ENCODE measurements around the gene XIRP2. TPM values are rescaled to one million over a fixed set of nuclear protein-coding genes. Genes with fewer than 3 reads are reported as not detected.

The XIRP2 gene
- total and polyA plus RNA-seq, 10 of the 15 experiments (the other 5 are each of a cell fraction or from before 2014, with no cell fraction given), result 0.03 TPM; not detected in 9

DNA sequence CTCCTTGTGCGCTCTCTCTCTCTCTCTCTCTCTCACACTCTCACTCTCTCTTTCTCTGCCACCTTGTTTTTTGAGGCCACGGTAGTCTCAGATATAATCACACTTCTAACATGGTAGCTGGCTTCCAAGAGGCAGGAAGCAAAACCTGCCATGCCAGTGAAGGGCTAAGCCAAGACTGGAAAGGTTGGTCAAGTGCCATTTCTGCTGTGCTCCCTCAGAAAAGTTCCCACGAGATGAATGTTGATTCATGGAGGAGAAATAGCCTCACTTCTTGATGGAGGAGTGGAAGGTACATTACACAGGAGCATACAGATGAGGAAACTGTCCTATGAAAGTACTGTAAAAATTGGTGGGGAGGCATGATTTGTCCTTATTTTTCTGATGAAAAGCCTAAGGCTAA, 237.9 kb downstream of the XIRP2 start:
- RAD21 ChIA-PET (ENCODE audit: unreplicated experiment), result no interaction called here
- H3K4me1 ChIP-seq (ENCODE audit: control insufficient read depth, insufficient read depth, low read length), result no peaks in the 10 kb centered on the region
- 23% methylated on average over 3 of the region's 3 CpGs for WGBS (ENCODE audit: insufficient coverage, insufficient replicate concordance, low lambda C conversion rate, missing lambda C conversion rate)
- TF ChIP-seq BHLHE40 (IDR thresholded peaks at IDR 0.05; ENCODE audit: borderline replicate concordance in 1 of 2, low read depth in 2 of 2, low read length in 1 of 2) (no peak), RCOR1 (conservative IDR thresholded peaks at IDR 0.05; ENCODE audit: low read depth, low read length) (no peak), IKZF1 (conservative IDR thresholded peaks at IDR 0.05) (no peak)
- TF ChIP-seq, protein P1, sequence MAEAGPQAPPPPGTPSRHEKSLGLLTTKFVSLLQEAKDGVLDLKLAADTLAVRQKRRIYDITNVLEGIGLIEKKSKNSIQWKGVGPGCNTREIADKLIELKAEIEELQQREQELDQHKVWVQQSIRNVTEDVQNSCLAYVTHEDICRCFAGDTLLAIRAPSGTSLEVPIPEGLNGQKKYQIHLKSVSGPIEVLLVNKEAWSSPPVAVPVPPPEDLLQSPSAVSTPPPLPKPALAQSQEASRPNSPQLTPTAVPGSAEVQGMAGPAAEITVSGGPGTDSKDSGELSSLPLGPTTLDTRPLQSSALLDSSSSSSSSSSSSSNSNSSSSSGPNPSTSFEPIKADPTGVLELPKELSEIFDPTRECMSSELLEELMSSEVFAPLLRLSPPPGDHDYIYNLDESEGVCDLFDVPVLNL (IDR thresholded peaks at IDR 0.05; ENCODE audit: low read depth, low read length), result no peak
- CTCF ChIA-PET, result no interaction called here
- in situ Hi-C loops (cut with MboI) (no loop called here), intact Hi-C loops (cut with micrococcal nuclease; ENCODE audit: unreplicated experiment) (no loop called here)
- no peaks in the 10 kb centered on the region for H3K27me3 ChIP-seq (replicated peaks in 1 of 2; ENCODE audit: control insufficient read depth in 2 of 2, insufficient read depth in 2 of 2, low read length in 1 of 2)
- DNase-seq (ENCODE audit: low read depth, low spot score), result no peak
- no peak overlapping the region for H3K4me2 ChIP-seq (ENCODE audit: control insufficient read depth, insufficient read depth)
- ATAC-seq, result no peak
- H3K27ac ChIP-seq (ENCODE audit: control insufficient read depth, insufficient read depth), result no peak overlapping the region
- no peak overlapping the region for H3K4me3 ChIP-seq
- no peaks in the 10 kb centered on the region for H3K9me3 ChIP-seq (replicated peaks; ENCODE audit: control insufficient read depth, insufficient read depth, low read length)
- POLR2A ChIA-PET, result no interaction called here
- no peaks in the 10 kb centered on the region for H3K79me2 ChIP-seq (ENCODE audit: control insufficient read depth, insufficient read depth, low read length)
- BruUV-seq (replicated peaks), result no TSS peak
- no peaks in the 10 kb centered on the region for H3K36me3 ChIP-seq (ENCODE audit: control insufficient read depth in 2 of 2, insufficient read depth in 2 of 2, low read length in 1 of 2)
- no peak for FAIRE-seq
- no peak overlapping the region for H2AFZ ChIP-seq (ENCODE audit: control insufficient read depth, low read depth, low read length)
- H3K9ac ChIP-seq (ENCODE audit: control insufficient read depth, insufficient read depth, low read length), result no peak overlapping the region
- H4K20me1 ChIP-seq (ENCODE audit: control insufficient read depth, insufficient read depth), result no peaks in the 10 kb centered on the region
- SMC1A ChIA-PET (ENCODE audit: uncharacterized antibody, unreplicated experiment), result no interaction called here

DNA sequence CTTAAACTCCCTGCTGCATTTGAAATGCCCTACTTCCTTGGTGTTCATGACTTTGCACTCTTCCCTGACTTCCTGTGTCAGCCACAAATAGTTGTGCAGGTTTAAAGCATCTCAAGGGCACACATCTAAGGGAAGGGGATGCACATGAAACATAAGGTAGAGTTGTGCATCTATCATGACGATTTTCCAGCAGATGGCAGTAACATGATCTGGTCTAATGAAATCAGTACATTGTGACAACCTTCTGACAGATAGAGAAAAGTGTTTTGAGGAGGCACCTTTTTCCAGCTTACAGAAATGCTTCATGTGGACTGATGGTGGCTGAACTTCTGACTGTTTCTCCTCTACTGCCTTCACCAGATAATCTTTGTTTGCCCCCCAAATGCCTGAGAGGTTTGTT, 238.9 kb downstream of the XIRP2 start:
- intact Hi-C loops (cut with micrococcal nuclease; ENCODE audit: unreplicated experiment), result no loop called here
- ChIA-PET RAD21 (ENCODE audit: unreplicated experiment) (no interaction called here), SMC1A (ENCODE audit: uncharacterized antibody, unreplicated experiment) (no interaction called here), POLR2A (no interaction called here), CTCF (interaction anchor here (1.2 kb wide), 1 partner anchor 10 kb away, joined by 3 read pairs; no protein-coding TSS in a partner anchor)
- no peak overlapping the region for H3K4me2 ChIP-seq (ENCODE audit: control insufficient read depth, insufficient read depth)
- H3K79me2 ChIP-seq (ENCODE audit: control insufficient read depth, insufficient read depth, low read length), result no peaks in the 10 kb centered on the region
- in situ Hi-C loops (cut with MboI), result no loop called here
- no peaks in the 10 kb centered on the region for H3K27me3 ChIP-seq (replicated peaks in 1 of 2; ENCODE audit: control insufficient read depth in 2 of 2, insufficient read depth in 2 of 2, low read length in 1 of 2)
- no peaks in the 10 kb centered on the region for H3K36me3 ChIP-seq (ENCODE audit: control insufficient read depth in 2 of 2, insufficient read depth in 2 of 2, low read length in 1 of 2)
- H3K4me1 ChIP-seq (ENCODE audit: control insufficient read depth, insufficient read depth, low read length), result no peaks in the 10 kb centered on the region
- H3K4me3 ChIP-seq, result no peak overlapping the region
- DNase-seq (ENCODE audit: low read depth, low spot score), result no peak
- H4K20me1 ChIP-seq (ENCODE audit: control insufficient read depth, insufficient read depth), result no peaks in the 10 kb centered on the region
- no peak overlapping the region for H3K9ac ChIP-seq (ENCODE audit: control insufficient read depth, insufficient read depth, low read length)
- no peak overlapping the region for H2AFZ ChIP-seq (ENCODE audit: control insufficient read depth, low read depth, low read length)
- peak; percentile 52; the same call in 2 of the 3 replicates for ATAC-seq
- no peak for FAIRE-seq
- 9% methylated on average over 1 of the region's 1 CpG for WGBS (ENCODE audit: insufficient coverage, insufficient replicate concordance, low lambda C conversion rate, missing lambda C conversion rate)
- no peaks in the 10 kb centered on the region for H3K9me3 ChIP-seq (replicated peaks; ENCODE audit: control insufficient read depth, insufficient read depth, low read length)
- H3K27ac ChIP-seq (ENCODE audit: control insufficient read depth, insufficient read depth), result no peak overlapping the region
- BruUV-seq (replicated peaks), result no TSS peak
- no peak for TF ChIP-seq STAT3 (IDR thresholded peaks at IDR 0.05; ENCODE audit: low read depth, low read length)
- TF ChIP-seq RCOR1 (conservative IDR thresholded peaks at IDR 0.05; ENCODE audit: low read depth, low read length), result no peak
- no peak for TF ChIP-seq SPI1 (IDR thresholded peaks at IDR 0.05; ENCODE audit: borderline replicate concordance, insufficient read depth, low read depth, low read length)
- TF ChIP-seq, protein P2, sequence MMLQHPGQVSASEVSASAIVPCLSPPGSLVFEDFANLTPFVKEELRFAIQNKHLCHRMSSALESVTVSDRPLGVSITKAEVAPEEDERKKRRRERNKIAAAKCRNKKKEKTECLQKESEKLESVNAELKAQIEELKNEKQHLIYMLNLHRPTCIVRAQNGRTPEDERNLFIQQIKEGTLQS (IDR thresholded peaks at IDR 0.05; ENCODE audit: borderline replicate concordance, extremely low read depth, low read depth, low read length), result no peak
- TF ChIP-seq BMI1 (IDR thresholded peaks at IDR 0.05; ENCODE audit: borderline replicate concordance), result no peak
- TF ChIP-seq, protein P3, sequence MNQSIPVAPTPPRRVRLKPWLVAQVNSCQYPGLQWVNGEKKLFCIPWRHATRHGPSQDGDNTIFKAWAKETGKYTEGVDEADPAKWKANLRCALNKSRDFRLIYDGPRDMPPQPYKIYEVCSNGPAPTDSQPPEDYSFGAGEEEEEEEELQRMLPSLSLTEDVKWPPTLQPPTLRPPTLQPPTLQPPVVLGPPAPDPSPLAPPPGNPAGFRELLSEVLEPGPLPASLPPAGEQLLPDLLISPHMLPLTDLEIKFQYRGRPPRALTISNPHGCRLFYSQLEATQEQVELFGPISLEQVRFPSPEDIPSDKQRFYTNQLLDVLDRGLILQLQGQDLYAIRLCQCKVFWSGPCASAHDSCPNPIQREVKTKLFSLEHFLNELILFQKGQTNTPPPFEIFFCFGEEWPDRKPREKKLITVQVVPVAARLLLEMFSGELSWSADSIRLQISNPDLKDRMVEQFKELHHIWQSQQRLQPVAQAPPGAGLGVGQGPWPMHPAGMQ (IDR thresholded peaks at IDR 0.05; ENCODE audit: borderline replicate concordance), result no peak
- TF ChIP-seq, protein P4, sequence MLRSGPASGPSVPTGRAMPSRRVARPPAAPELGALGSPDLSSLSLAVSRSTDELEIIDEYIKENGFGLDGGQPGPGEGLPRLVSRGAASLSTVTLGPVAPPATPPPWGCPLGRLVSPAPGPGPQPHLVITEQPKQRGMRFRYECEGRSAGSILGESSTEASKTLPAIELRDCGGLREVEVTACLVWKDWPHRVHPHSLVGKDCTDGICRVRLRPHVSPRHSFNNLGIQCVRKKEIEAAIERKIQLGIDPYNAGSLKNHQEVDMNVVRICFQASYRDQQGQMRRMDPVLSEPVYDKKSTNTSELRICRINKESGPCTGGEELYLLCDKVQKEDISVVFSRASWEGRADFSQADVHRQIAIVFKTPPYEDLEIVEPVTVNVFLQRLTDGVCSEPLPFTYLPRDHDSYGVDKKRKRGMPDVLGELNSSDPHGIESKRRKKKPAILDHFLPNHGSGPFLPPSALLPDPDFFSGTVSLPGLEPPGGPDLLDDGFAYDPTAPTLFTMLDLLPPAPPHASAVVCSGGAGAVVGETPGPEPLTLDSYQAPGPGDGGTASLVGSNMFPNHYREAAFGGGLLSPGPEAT (IDR thresholded peaks at IDR 0.05; ENCODE audit: low read depth), result no peak
- TF ChIP-seq RBBP5 (conservative IDR thresholded peaks at IDR 0.05), result no peak
- TF ChIP-seq SIN3A (IDR thresholded peaks at IDR 0.05; ENCODE audit: low read depth, low read length), result no peak
- TF ChIP-seq LARP7 (IDR thresholded peaks at IDR 0.05), result no peak
- TF ChIP-seq BACH1 (IDR thresholded peaks at IDR 0.05; ENCODE audit: borderline replicate concordance), result no peak
- TF ChIP-seq ZSCAN29 (IDR thresholded peaks at IDR 0.05), result no peak
- TF ChIP-seq IKZF1 (conservative IDR thresholded peaks at IDR 0.05), result no peak
